SJSA1 (cell line): ENCODE data around the gene RCAN3. TPM values are rescaled to one million over a fixed set of nuclear protein-coding genes. Genes with fewer than 3 reads are reported as not detected.
"Not testable (repeated sequence)": the region's sequence is repeated elsewhere in the genome, so short reads cannot be mapped to it uniquely, and the experiment has no call there.

Experiments
- DNase-seq, 2 experiments: peaks; one replicate each; pipeline ENCODE4 v3.0.0-alpha.2; 2015 to 2020; ENCODE audit warnings: low spot score in 2 of 2, low read depth in 1 of 2
- H3K27ac ChIP-seq: fragments of 250-450 bp; sonication (Bioruptor Pico); 2 replicates; pipeline ENCODE4 v1.5.1; 2020; ENCODE audit warnings: mild to moderate bottlenecking, moderate library complexity
- H3K27me3 ChIP-seq: fragments of 250-450 bp; sonication (Bioruptor Pico); replicated peaks from 2 replicates; pipeline ENCODE4 v1.5.1; 2020; ENCODE audit warnings: mild to moderate bottlenecking, moderate library complexity
- H3K36me3 ChIP-seq: fragments of 250-450 bp; sonication (Bioruptor Pico); 2 replicates; pipeline ENCODE4 v1.5.1; 2020; ENCODE audit warnings: mild to moderate bottlenecking
- H3K4me1 ChIP-seq: fragments of 250-450 bp; sonication (Bioruptor Pico); replicated peaks from 2 replicates; pipeline ENCODE4 v1.6.1; 2021; ENCODE audit warnings: mild to moderate bottlenecking
- H3K4me3 ChIP-seq: fragments of 250-450 bp; sonication (Bioruptor Pico); 2 replicates; pipeline ENCODE4 v1.5.1; 2020; ENCODE audit warnings: mild to moderate bottlenecking
- H3K9me3 ChIP-seq: fragments of 250-450 bp; sonication (Bioruptor Pico); replicated peaks from 2 replicates; pipeline ENCODE4 v1.5.1; 2020; ENCODE audit warnings: mild to moderate bottlenecking
- total RNA-seq: library from RNA; depleted of rRNA; stranded (reverse); fragments of >200 nt; shearing (Covaris generic); gene quantifications from 2 replicates; pipeline ENCODE4 v1.2.3, GENCODE V29; 2014

The RCAN3 gene
- total RNA-seq, 1 experiment from 2014 or later, result 17.7 TPM

DNA sequence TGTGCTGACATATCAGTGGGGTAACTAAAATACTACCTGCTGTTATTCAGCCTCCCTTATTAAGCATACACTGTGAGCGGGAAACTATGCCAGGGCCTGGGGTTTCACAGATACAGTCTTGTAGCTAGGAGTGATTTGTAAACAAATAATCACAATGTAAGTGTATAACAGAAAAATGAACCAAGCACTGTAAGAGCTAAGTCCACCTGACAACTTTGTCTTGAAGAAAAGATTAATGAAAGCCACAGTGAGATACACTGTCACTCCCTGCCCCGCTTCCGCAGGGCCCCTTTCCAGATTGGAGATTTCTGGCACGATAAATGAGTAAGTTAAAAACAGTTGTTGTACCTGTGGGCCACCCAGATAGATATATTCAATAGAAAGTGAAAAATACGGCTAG lies 4.8 kb downstream of the RCAN3 start:
- Histone ChIP-seq H3K4me3 (no peak overlapping the region), H3K9me3 (peaks cover 3% of the 10 kb centered on the region; the same call in 1 of the 2 replicates), H3K27me3 (no peaks in the 10 kb centered on the region), H3K4me1 (peaks cover 24% of the 10 kb centered on the region), H3K36me3 (peaks cover 4% of the 10 kb centered on the region; the same call in 1 of the 2 replicates), H3K27ac (no peak overlapping the region)
- DNase-seq, result no peak

DNA sequence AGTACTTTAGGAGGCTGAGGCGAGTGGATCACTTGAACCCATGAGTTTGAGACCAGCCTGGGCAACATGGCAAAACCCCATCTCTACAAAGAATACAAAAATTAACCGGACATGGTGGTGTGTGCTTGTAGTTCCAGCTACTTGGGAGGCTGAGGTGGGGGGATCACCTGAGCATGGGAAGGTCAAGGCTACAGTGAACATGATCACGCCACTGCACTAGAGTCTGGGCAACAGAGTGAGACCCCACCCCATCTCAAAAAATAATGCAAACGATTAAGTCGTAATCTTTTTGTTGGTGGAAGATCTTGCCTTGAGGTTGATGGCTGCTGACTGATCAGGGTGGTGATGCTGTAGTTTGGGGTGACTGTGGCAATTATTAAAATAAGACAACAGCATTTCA lies 6.3 kb downstream of the RCAN3 start:
- H3K27ac ChIP-seq, result no peak overlapping the region
- H3K36me3 ChIP-seq, result peaks cover 4% of the 10 kb centered on the region; the same call in 1 of the 2 replicates
- peaks cover 3% of the 10 kb centered on the region; the same call in 1 of the 2 replicates for H3K9me3 ChIP-seq
- peaks cover 17% of the 10 kb centered on the region for H3K4me1 ChIP-seq
- H3K27me3 ChIP-seq, result no peaks in the 10 kb centered on the region
- no peak for DNase-seq
- no peak overlapping the region for H3K4me3 ChIP-seq

DNA sequence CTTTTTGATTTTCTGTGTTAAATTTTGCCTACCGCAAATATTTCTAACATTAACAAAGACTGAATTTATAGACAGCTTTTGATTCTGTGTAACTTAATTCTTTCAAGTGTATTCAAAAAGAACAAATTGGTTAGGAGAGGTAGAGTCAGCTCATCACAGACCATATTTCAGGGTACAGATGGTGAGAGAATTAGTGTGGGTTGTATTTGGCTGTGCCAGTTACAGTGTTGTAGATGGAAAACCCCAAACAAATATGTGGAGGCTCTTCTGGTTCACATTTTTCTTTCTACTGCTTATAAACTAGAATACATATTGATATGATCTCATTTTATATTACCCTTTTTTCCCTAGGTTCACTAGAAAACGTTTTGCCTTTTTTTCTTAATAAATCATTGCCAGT lies 11.1 kb downstream of the RCAN3 start:
- H3K4me3 ChIP-seq, result no peak overlapping the region
- H3K4me1 ChIP-seq, result peaks cover 23% of the 10 kb centered on the region
- no peaks in the 10 kb centered on the region for H3K27me3 ChIP-seq
- H3K36me3 ChIP-seq, result peaks cover 7% of the 10 kb centered on the region; the same call in 1 of the 2 replicates
- peaks cover 3% of the 10 kb centered on the region; the same call in 1 of the 2 replicates for H3K9me3 ChIP-seq
- DNase-seq, result no peak
- H3K27ac ChIP-seq, result no peak overlapping the region

DNA sequence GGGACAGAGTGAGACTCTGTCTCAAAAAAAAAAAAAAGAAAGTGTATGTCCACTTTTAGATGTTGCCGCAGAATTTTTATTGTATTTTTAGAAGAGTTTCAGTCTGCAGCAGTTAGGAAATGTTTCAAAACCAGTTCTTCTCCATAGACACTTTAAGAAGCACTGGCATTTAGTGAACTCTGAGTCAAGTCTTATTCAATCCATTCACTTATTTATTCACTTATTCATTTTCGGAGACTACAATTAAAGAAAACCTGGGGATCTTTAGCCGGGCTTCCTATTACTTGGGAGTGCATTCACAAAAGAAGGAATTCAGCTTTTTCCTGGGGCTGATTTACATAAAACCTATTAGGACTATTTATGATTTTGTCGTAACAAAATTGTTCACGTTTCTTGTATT lies 12.3 kb downstream of the RCAN3 start:
- DNase-seq, result no peak
- Histone ChIP-seq H3K4me1 (peaks cover 10% of the 10 kb centered on the region), H3K36me3 (peaks cover 7% of the 10 kb centered on the region; the same call in 1 of the 2 replicates), H3K27ac (no peak overlapping the region), H3K27me3 (no peaks in the 10 kb centered on the region), H3K4me3 (no peak overlapping the region), H3K9me3 (peaks cover 3% of the 10 kb centered on the region; the same call in 1 of the 2 replicates)

DNA sequence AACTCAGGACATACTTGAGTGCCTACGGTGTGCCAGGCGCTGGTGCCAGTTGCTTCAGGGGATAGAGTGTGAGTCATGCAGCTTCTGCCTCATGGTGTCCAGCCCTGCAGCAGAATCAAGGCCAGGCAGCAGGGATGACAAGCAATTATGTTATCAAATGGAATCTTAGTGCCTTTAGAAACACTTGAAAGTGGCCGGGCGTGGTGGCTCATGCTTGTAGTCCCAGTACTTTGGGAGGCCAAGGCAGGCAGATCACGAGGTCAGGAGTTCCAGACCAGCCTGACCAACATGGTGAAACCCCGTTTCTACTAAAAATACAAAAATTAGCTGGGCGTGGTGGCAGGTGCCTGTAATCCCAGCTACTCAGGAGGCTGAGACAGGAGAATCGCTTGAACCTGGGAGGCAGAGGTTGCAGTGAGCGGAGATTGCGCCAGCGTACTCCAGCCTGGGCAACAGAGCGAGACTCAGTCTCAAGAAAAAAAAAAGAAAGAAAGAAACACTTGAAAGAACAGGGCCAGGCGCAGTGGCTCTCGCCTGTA lies 13.1 kb downstream of the RCAN3 start:
- H3K9me3 ChIP-seq, H3K36me3 ChIP-seq, H3K4me1 ChIP-seq, H3K27me3 ChIP-seq, H3K4me3 ChIP-seq, H3K27ac ChIP-seq: not testable (repeated sequence)
- DNase-seq, result peak; percentile 22 to 53

DNA sequence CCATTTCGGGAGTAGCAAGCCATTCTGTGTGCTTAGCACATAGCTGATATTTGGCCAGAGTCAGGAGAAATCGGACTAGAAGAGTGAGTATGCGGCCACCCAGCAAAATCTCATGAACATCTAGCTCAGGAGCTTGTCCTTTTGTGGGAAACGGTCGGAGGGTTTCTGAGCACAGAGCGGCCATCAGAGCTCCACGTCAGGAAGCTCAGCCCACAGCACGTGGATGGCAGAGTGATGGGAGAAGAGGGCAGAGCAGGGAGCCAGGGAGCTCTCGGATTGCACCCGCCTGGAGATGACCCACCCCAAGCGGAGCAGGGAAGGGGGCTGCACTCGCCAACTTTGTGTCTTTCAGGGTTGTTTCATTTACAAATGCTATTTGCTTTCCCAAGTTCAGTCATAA lies 13.9 kb downstream of the RCAN3 start:
- DNase-seq, result no peak
- Histone ChIP-seq H3K27me3 (no peaks in the 10 kb centered on the region), H3K36me3 (0 out of 2 replicates have a peak, but pooled peaks cover 3% of the 10 kb centered on the region), H3K4me1 (peaks cover 7% of the 10 kb centered on the region), H3K27ac (no peak overlapping the region), H3K9me3 (no peaks in the 10 kb centered on the region), H3K4me3 (no peak overlapping the region)

DNA sequence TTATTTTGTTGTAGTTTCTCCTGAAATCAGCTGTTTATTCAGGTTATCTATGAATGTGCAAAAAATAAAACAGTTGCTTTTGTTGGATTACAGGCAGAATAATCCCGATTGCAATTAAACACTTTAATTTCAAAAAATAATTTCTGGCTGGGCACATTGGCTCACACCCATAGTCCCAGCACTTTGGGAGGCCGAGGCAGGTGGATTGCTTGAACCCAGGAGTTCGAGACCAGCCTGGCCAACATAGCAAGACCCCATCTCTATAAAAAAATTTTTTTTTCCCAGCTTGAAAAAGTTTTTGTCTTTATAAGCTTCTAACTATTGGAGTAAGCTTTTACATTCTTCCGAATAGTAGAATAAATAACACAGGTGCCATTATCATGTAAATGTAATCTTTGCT lies 15.3 kb downstream of the RCAN3 start:
- Histone ChIP-seq H3K36me3 (0 out of 2 replicates have a peak, but pooled peaks cover 3% of the 10 kb centered on the region), H3K4me1 (peaks cover 7% of the 10 kb centered on the region), H3K27ac (no peak overlapping the region), H3K4me3 (no peak overlapping the region), H3K27me3 (no peaks in the 10 kb centered on the region), H3K9me3 (no peaks in the 10 kb centered on the region)
- DNase-seq, result no peak

DNA sequence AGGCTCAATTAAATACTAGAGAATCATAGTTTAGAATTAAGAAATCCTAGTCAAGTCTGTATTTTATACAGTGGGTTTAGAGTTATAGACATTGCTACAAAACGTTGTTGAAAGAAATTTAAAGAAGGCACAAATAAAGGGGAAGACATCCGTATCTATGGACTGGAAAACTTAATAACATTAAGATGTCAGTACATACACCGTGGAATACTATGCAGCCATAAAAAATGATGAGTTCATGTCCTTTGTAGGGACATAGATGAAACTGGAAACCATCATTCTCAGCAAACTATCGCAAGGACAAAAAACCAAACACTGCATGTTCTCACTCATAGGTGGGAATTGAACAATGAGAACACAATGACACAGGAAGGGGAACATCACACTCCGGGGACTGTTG lies 17.6 kb downstream of the RCAN3 start:
- not testable (repeated sequence) for H3K4me3 ChIP-seq, H3K27me3 ChIP-seq, H3K36me3 ChIP-seq, DNase-seq, H3K27ac ChIP-seq, H3K4me1 ChIP-seq, H3K9me3 ChIP-seq

DNA sequence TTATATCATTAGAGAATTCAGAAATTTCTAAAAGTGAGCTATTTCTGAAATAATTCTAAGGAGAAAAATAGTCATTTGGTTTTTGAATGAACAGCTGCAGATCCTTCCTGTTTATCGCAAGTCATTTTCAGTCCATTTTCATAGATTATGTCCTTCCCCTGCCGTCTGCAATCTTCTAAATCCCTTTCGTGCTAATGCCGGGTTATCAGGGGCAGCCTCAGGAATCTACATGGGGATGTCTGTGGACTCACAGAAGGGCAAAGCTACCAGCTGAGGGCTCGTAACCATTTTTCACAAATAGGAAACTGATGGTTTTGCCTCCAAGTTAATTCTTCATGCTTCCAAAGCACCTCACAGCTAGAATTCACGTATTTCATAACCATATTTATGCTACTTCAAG lies 23.0 kb downstream of the RCAN3 start:
- DNase-seq, result no peak
- no peak overlapping the region for H3K4me3 ChIP-seq
- no peaks in the 10 kb centered on the region for H3K4me1 ChIP-seq
- H3K9me3 ChIP-seq, result no peaks in the 10 kb centered on the region
- H3K27me3 ChIP-seq, result no peaks in the 10 kb centered on the region
- H3K27ac ChIP-seq, result no peak overlapping the region
- H3K36me3 ChIP-seq, result no peaks in the 10 kb centered on the region

DNA sequence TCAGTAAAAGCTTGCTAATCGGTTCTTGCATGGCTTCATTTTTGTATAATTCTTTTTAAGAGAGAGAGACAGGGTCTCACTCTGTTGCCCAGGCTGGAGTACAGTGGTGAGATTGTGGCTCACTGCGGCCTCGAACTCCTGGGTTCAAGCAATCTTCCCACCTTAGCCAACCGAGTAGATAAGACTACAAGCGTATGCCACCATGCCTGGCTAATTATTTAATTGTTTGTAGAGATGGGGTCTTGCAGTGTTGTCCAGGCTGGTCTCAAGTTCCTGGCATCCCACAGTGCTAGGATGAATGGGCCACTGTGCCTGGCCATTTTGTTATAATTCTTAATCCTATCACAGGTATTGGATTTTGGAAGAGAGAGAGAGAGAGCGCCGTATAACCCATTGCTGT lies 23.4 kb downstream of the RCAN3 start:
- no peak overlapping the region for H3K27ac ChIP-seq
- no peak overlapping the region for H3K4me3 ChIP-seq
- no peaks in the 10 kb centered on the region for H3K4me1 ChIP-seq
- no peak for DNase-seq
- H3K9me3 ChIP-seq, result no peaks in the 10 kb centered on the region
- H3K27me3 ChIP-seq, result no peaks in the 10 kb centered on the region
- no peaks in the 10 kb centered on the region for H3K36me3 ChIP-seq

DNA sequence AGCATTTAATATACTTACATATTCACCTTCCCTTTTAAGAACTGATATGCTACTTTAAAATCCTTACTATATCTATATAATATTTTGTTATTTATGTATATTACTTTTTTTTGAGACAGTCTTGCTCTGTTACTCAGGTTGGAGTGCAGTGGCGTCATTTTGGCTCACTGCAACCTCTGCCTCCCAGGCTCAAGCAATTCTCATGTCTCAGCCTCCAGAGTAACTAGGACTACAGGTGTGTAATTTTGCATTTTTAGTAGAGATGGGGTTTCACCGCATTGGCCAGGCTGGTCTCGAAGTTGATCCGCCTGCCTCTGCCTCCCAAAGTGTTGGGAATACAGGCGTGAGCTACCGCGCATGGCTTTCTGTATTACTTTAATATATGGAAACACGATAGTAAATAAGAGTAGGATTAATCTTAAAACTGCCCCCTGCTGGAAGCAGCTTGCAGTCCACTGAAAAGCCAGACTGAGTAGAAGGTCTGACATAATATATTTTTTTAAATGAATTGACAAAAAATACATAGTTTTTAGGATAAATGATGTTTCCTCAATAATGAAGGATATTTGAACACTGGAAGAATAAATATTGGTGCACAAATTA lies 24.4 kb downstream of the RCAN3 start:
- no peak for DNase-seq
- Histone ChIP-seq H3K36me3 (no peaks in the 10 kb centered on the region; the same call in 1 of the 2 replicates), H3K27me3 (no peaks in the 10 kb centered on the region)

DNA sequence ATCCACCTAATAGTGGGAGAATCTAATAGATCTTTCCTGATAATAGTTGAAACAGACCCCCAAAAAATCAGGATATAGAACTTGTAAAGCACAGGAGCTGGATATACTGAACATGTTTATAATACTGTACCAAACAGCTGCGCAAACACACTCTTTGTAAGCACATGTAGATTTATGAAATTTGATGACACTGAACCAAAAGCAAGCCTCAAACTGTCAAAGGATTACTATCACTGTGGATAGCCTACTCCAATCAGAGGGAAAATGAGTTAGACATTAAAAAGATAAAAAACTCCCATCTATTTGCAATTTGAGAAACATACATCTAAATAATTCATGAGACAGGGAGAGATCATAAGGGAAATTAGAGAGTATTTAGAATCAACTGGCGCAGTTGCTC lies 26.1 kb downstream of the RCAN3 start:
- Histone ChIP-seq H3K27me3 (no peaks in the 10 kb centered on the region), H3K9me3 (no peaks in the 10 kb centered on the region), H3K4me3 (no peak overlapping the region), H3K27ac (no peak overlapping the region), H3K4me1 (no peaks in the 10 kb centered on the region), H3K36me3 (no peaks in the 10 kb centered on the region; the same call in 1 of the 2 replicates)
- DNase-seq, result no peak

More for the DNA sequence above, 24.4 kb downstream of the RCAN3 start:
- H3K27ac ChIP-seq, result no peak overlapping the region
- no peaks in the 10 kb centered on the region for H3K4me1 ChIP-seq
- no peak overlapping the region for H3K4me3 ChIP-seq
- H3K9me3 ChIP-seq, result no peaks in the 10 kb centered on the region

DNA sequence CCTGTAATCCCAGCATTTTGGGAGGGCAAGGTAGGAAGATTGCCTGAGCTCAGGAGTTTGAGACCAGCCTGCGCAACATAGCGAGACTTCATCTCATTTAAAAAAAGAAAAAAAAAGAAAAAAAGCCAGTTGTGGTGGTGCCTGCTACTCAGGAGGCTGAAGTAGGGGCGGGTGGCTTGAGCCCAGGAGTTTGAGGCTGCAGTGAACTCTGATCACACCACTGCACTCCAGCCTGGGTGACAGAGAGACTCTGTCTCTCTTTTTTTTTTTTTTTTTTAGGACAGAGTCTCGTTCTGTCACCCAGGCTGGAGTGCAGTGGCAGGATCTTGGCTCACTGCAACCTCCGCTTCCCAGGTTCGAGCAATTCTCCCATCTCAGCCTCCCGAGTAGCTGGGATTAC lies 26.7 kb downstream of the RCAN3 start:
- H3K9me3 ChIP-seq, H3K36me3 ChIP-seq, H3K4me1 ChIP-seq, H3K27ac ChIP-seq, H3K4me3 ChIP-seq, H3K27me3 ChIP-seq, DNase-seq: not testable (repeated sequence)

DNA sequence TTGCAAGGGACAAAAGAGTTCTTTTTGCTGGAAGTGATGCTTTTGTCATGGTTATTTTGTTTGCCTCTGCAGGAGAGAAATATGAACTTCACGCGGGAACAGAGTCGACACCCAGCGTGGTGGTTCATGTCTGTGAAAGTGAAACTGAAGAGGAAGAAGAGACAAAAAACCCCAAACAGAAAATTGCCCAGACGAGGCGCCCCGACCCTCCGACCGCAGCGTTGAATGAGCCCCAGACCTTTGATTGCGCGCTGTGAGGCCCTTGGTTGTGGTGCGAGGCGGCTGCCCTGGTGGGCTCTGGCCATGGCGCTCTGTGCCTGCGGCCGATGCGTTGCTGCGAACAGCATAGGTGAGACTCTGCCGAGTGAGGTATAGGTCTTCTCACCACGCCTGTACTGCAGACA lies 32.4 kb downstream of the RCAN3 start:
- Histone ChIP-seq H3K36me3 (peaks cover 7% of the 10 kb centered on the region), H3K4me3 (no peak overlapping the region), H3K27ac (no peak overlapping the region), H3K27me3 (no peaks in the 10 kb centered on the region), H3K9me3 (no peaks in the 10 kb centered on the region), H3K4me1 (no peaks in the 10 kb centered on the region)
- no peak for DNase-seq

DNA sequence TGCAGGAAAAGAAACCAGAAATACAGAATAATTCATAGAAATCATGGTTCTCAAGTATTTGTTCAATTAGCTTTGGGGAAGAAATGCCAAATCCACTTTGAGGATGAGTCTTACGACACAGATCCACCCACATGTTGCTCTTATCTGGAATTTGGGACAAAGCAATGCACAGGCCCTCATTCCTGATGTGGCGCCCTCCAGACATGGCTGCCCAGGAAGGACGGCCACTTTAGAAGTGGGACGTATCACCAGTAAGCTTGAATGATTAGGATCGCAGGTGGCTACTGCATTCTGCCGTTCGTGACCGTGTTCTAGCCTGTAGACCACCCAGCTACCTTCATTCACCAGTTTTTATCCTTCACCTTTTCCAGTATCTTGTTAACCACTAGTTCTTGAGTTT lies 33.1 kb downstream of the RCAN3 start:
- H3K4me3 ChIP-seq, result no peak overlapping the region
- no peak overlapping the region for H3K27ac ChIP-seq
- no peaks in the 10 kb centered on the region for H3K27me3 ChIP-seq
- H3K9me3 ChIP-seq, result no peaks in the 10 kb centered on the region
- peaks cover 7% of the 10 kb centered on the region for H3K36me3 ChIP-seq
- H3K4me1 ChIP-seq, result peaks cover 4% of the 10 kb centered on the region
- no peak for DNase-seq
